ENCODE results near the gene ZNF100.
"Not testable (repeated sequence)": the region's sequence is repeated elsewhere in the genome, so short reads cannot be mapped to it uniquely, and the experiment has no call there.

ZNF100 gene

DNA sequence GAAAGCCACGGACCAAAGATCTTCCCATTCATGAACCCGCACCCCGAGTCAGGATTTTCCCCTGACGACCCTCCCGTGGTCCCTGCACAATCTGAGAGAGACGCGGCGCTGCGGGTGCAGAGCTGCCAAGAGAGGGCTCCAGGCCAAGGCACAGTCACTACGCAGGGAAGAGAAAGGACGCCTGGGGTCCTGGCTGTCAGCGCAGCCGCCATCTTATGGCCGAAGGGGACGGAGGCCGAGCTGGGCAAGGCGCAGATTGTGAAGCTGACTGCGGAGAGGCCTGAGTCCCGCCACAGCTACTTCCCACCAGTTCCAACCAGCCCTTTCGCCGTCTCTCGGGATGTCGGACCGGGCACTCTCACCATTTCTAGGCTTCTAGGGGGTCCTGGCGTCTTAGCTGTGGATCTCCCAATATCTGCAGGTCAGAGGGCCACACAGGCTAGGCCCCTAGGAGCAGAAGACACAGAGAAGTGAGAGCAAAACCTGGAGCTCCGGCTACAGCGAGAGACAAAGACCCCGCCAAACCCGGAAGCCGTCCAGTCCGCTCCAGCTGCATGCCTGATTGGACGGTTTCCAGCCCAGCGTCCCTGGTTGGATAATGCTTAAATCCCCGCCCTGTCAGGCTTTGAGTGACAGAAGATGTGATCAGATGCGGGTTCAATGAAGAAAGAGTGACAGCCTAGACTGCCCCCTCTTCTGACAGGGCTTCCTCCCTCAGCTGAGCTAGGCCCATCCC lies at the start of gene ZNF100:
Gene ZNF100 (minus strand): TSS at position 515 of the 736 bp plus-strand sequence. CDS start 150 bp downstream, at position 365.
- DNase-seq: peak; percentile 91

GRCh38 chr19:21812448-21812847 lies 45.1 kb upstream of the ZNF100 start:
- DNase-seq: no peak

- DNase-seq: not testable (repeated sequence)
Observed at GRCh38 chr19:21808400-21809000, 41.1 kb upstream of the ZNF100 start.

GRCh38 chr19:21789466-21790085 lies 22.2 kb upstream of the ZNF100 start:
- DNase-seq: no peak

DNA sequence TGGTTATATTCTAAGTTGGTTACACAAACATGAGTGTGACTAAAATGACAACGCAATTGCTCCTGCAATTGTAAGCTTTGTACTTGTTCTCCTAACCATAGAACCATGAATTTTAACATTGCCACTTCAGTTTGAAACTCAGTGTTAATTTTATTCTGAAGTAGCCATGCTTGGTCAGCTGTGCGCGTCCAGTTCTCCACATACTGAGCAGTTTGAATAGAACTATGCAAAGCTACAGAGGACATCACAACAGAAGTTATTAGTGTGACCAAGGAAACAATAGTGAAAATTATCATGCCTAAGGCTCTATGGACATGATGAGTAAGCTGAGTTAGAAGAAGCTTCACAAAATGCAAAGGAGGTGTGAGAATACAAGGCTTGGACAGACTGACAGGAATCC lies 19.6 kb upstream of the ZNF100 start:
- no peak for DNase-seq

- DNase-seq: not testable (repeated sequence)
Observed at GRCh38 chr19:21775792-21776191, 8.4 kb upstream of the ZNF100 start.

- not testable (repeated sequence) for DNase-seq
Observed at GRCh38 chr19:21766705-21767064, 694 bp downstream of the ZNF100 start.

GRCh38 chr19:21765151-21765550 lies 2.2 kb downstream of the ZNF100 start:
- DNase-seq: no peak

- not testable (repeated sequence) for DNase-seq
Observed at GRCh38 chr19:21761547-21761946, 5.8 kb downstream of the ZNF100 start.

GRCh38 chr19:21758296-21758695 lies 9.1 kb downstream of the ZNF100 start:
- peak; percentile 5 for DNase-seq

DNA sequence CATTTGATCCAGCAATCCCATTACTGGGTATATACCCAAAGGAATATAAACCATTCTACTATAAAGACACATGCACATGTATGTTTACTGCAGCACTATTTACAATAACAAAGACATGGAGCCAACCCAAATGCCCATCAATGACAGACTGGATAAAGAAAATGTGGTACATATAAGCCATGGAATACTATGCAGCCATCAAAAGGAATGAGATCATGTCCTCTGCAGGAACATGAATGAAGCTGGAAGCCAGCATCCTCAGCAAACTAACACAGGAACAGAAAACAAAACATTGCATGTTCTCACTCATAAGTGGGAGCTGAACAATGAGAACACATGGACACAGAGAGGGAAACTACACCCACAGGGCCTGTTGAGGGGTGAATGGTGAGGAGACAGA lies 11.8 kb downstream of the ZNF100 start:
- not testable (repeated sequence) for DNase-seq

DNA sequence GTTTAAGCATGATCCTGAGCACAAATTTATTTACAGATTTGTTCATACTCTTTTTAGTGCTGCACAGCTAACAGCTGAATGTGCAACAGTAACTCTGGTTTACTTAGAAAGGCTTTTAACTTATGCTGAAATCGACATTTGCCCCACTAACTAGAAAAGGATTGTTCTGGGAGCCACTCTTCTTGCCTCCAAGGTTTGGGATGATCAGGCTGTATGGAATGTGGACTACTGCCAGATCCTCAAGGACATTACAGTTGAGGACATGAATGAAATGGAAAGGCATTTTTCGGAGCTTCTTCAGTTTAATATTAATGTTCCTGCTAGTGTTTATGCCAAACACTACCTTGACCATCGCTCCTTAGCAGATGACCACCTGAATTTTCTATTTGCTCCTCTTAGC lies 16.0 kb downstream of the ZNF100 start:
- DNase-seq: no peak

DNA sequence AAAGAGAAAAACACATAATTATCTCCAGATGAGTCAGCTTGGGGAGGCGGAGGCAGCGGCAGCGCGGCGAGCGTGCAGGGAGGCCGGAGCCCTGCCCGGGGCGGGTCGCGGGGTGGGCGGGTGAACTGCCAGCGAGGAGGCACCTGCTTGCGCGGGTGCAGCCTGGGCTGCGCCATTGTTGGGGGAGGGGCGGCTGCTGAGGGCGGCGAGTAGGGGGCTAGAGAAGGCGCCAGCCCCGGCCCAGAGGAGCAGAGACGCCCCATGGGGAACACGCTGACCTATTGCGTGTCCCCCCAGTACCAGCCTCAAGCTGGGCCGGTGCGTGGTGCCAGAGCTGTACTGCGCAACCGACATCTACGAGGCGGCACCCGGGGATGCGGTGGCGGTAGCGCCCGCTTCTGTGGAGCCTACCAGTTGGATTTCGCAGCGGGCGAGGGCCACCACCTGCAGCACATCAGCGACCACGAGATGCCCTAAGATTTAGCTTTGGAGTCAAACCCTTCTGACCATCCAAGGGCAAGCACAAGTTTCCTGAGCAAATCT lies 16.7 kb downstream of the ZNF100 start:
- no peak for DNase-seq

- DNase-seq: no peak
Observed at GRCh38 chr19:21749090-21749489, 18.3 kb downstream of the ZNF100 start.

- DNase-seq: no peak
Observed at GRCh38 chr19:21748088-21748487, 19.3 kb downstream of the ZNF100 start.

DNA sequence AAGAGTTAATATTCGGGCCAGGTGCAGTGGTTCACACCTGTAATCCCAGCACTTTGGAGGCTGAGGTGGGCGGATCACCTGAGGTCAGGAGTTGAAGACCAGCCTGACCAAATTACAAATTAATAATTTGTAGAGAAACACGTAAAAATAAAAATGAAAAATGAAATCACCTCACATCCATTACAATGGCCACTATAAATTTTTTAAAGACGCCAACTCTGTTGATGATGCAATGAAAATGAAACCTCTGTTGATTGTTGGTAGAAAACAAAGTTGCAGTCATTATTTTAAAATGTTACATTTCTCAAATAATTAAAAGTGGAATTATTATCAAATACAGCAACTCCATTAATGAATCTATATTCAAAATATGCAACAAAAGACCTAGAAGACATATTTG lies 26.8 kb downstream of the ZNF100 start:
- DNase-seq: no peak

DNA sequence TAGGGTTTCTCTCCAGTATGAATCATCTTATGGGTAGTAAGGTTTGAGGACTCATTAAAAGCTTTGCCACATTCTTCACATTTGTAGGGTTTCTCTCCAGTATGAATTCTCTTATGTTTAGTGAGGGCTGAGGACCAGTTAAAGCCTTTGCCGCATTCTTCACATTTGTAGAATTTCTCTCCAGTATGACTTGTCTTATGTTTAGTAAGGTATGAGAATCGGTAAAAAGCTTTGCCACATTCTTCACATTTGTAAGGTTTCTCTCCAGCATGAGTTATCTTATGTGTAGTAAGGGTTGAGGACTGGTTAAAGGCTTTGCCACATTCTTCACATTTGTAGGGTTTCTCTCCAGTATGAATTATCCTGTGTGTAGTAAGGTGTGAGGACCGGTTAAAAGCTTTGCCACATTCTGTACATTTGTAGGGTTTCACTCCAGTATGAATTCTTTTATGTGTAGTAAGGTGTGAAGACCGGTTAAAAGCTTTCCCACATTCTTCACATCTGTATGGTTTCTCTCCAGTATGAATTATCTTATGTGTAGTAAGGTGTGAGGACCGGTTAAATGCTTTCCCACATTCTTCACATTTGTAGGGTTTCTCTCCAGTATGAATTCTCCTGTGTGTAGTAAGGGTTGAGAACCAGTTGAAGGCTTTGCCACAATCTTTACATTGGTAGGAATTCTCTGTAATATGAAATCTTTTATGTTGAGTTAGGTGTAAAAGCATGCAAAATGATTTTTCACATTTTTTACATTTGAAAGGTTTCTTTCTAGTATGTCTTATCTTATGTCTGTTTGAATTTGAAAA lies 40.2 kb downstream of the ZNF100 start:
- DNase-seq: not testable (repeated sequence)

GRCh38 chr19:21713761-21714160 lies 53.6 kb downstream of the ZNF100 start:
- no peak for DNase-seq

DNA sequence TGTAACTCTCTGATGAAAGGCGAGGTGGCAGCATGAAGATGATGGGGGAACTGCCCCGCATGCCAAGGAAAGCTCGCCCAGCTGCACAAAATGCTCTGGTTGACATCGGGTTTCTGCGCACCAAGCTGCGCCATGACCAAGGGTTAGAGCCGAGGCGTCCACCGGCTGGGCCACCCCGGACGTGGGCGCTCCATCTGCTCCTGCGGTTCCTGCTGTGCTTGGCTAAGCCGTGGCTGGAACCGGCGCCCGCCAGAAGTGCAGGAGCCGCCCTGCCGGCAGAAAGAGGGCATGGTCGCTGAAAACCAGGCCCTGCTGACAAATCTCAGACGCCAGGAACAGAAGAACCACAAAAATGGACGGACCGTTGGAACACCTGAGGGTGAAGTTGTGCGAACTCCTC lies 57.9 kb downstream of the ZNF100 start:
- no peak for DNase-seq

- not testable (repeated sequence) for DNase-seq
Observed at GRCh38 chr19:21707878-21708277, 59.5 kb downstream of the ZNF100 start.

GRCh38 chr19:21707065-21707464 lies 60.3 kb downstream of the ZNF100 start:
- no peak for DNase-seq

- DNase-seq: no peak
Observed at GRCh38 chr19:21705393-21705792, 62.0 kb downstream of the ZNF100 start.

- DNase-seq: no peak
Observed at GRCh38 chr19:21704320-21704719, 63.1 kb downstream of the ZNF100 start.
